Embryonic facial prominence (tissue), 1 donor: ENCODE results near the gene PTGFRN.
"Not testable (repeated sequence)": the region's sequence is repeated elsewhere in the genome, so short reads cannot be mapped to it uniquely, and the experiment has no call there.

Experiments used
- DNase-seq: peaks from one replicate; pipeline ENCODE4 v3.0.0-alpha.2; 2016; ENCODE audit errors: extremely low spot score

The PTGFRN gene

GRCh38 chr1:116909512-116910378 lies at the start of gene PTGFRN:
TSS of gene PTGFRN (plus strand) at chr1:116909916. CDS start at chr1:116910204, 288 bp downstream.
- DNase-seq = peak; percentile 81

- DNase-seq = not testable (repeated sequence)
Observed at GRCh38 chr1:116860167-116860566, 49.5 kb upstream of the PTGFRN start.

- no peak for DNase-seq
Observed at GRCh38 chr1:116861137-116861536, 48.6 kb upstream of the PTGFRN start.

GRCh38 chr1:116863031-116863430 lies 46.7 kb upstream of the PTGFRN start:
- not testable (repeated sequence) for DNase-seq

GRCh38 chr1:116866478-116866877 lies 43.2 kb upstream of the PTGFRN start:
- not testable (repeated sequence) for DNase-seq

- no peak for DNase-seq
Observed at GRCh38 chr1:116868385-116868784, 41.3 kb upstream of the PTGFRN start.

- DNase-seq = no peak
Observed at GRCh38 chr1:116869611-116870010, 40.1 kb upstream of the PTGFRN start.

GRCh38 chr1:116870300-116870699 lies 39.4 kb upstream of the PTGFRN start:
- DNase-seq = no peak

- DNase-seq = no peak
Observed at GRCh38 chr1:116871779-116872146, 38.0 kb upstream of the PTGFRN start.

- DNase-seq = no peak
Observed at GRCh38 chr1:116873680-116874271, 35.9 kb upstream of the PTGFRN start.

- no peak for DNase-seq
Observed at GRCh38 chr1:116874733-116875249, 34.9 kb upstream of the PTGFRN start.

GRCh38 chr1:116875391-116875790 lies 34.3 kb upstream of the PTGFRN start:
- no peak for DNase-seq

GRCh38 chr1:116875946-116876345 lies 33.8 kb upstream of the PTGFRN start:
- DNase-seq = not testable (repeated sequence)

- no peak for DNase-seq
Observed at GRCh38 chr1:116877141-116877818, 32.4 kb upstream of the PTGFRN start.

GRCh38 chr1:116878804-116879477 lies 30.8 kb upstream of the PTGFRN start:
- no peak for DNase-seq

- no peak for DNase-seq
Observed at GRCh38 chr1:116879478-116880133, 30.1 kb upstream of the PTGFRN start.

GRCh38 chr1:116880917-116881316 lies 28.8 kb upstream of the PTGFRN start:
- DNase-seq = no peak

GRCh38 chr1:116881879-116882520 lies 27.7 kb upstream of the PTGFRN start:
- no peak for DNase-seq

- DNase-seq = no peak
Observed at GRCh38 chr1:116882866-116883265, 26.9 kb upstream of the PTGFRN start.

- no peak for DNase-seq
Observed at GRCh38 chr1:116886291-116886878, 23.3 kb upstream of the PTGFRN start.
